HG02571 (cell line): Measurements from ENCODE around the gene HDAC7.
"Not testable (repeated sequence)": the region's sequence is repeated elsewhere in the genome, so short reads cannot be mapped to it uniquely, and the experiment has no call there.

ENCODE experiments used
- ATAC-seq: cut with Tn5 transposase; IDR thresholded peaks from one replicate; pipeline ENCODE4 v1.9.1; 2021; ENCODE audit warnings: mild to moderate bottlenecking, moderate library complexity; ENCODE audit not compliant: unreplicated experiment

The HDAC7 gene

GRCh38 chr12:47850153-47851084, 30.7 kb upstream of the HDAC7 start:
- ATAC-seq: no peak

- no peak for ATAC-seq
These were observed 29.6 kb upstream of the HDAC7 start for GRCh38 chr12:47849261-47849660.

GRCh38 chr12:47848853-47849252, 29.1 kb upstream of the HDAC7 start:
- no peak for ATAC-seq

- ATAC-seq: no peak
These were observed 26.7 kb upstream of the HDAC7 start for GRCh38 chr12:47846294-47846996.

- no peak for ATAC-seq
These were observed 25.4 kb upstream of the HDAC7 start for GRCh38 chr12:47845081-47845480.

GRCh38 chr12:47844264-47845019, 24.7 kb upstream of the HDAC7 start:
- ATAC-seq: no peak

GRCh38 chr12:47843226-47843980, 23.7 kb upstream of the HDAC7 start:
- ATAC-seq: no peak

GRCh38 chr12:47842543-47842942, 22.8 kb upstream of the HDAC7 start:
- not testable (repeated sequence) for ATAC-seq

- no peak for ATAC-seq
These were observed 22.2 kb upstream of the HDAC7 start for GRCh38 chr12:47841910-47842309.

- no peak for ATAC-seq
These were observed 21.8 kb upstream of the HDAC7 start for GRCh38 chr12:47841501-47841900.

GRCh38 chr12:47840571-47840970, 20.9 kb upstream of the HDAC7 start:
- ATAC-seq: no peak

- no peak for ATAC-seq
These were observed 19.6 kb upstream of the HDAC7 start for GRCh38 chr12:47839214-47839876.

GRCh38 chr12:47838286-47838931, 18.7 kb upstream of the HDAC7 start:
- ATAC-seq: no peak

GRCh38 chr12:47837190-47838171, 17.8 kb upstream of the HDAC7 start:
- no peak for ATAC-seq

- no peak for ATAC-seq
These were observed 16.1 kb upstream of the HDAC7 start for GRCh38 chr12:47835831-47836155.

GRCh38 chr12:47835006-47835830, 15.5 kb upstream of the HDAC7 start:
- ATAC-seq: no peak

- ATAC-seq: no peak
These were observed 14.6 kb upstream of the HDAC7 start for GRCh38 chr12:47834199-47834903.
